Parathyroid adenoma (tissue), 2 donors: ENCODE data around the gene THAP9.

Experiments used
- H2AFZ ChIP-seq: fragments of 300-600 bp; sonication (generic); one replicate; pipeline ENCODE4 v1.7.0; 2017; ENCODE audit warnings: antibody characterized with exemption, mild to moderate bottlenecking
- H3K27ac ChIP-seq: fragments of 300-600 bp; sonication (generic); one replicate; pipeline ENCODE4 v1.7.0; 2017
- H3K27me3 ChIP-seq: fragments of 300-600 bp; sonication (generic); one replicate; pipeline ENCODE4 v1.7.0; 2017; ENCODE audit warnings: low read length; ENCODE audit not compliant: control insufficient read depth, insufficient read depth
- H3K36me3 ChIP-seq: fragments of 300-600 bp; sonication (generic); one replicate; pipeline ENCODE4 v1.7.0; 2017; ENCODE audit warnings: low read length; ENCODE audit not compliant: control insufficient read depth, insufficient read depth
- H3K4me1 ChIP-seq: fragments of 300-600 bp; sonication (generic); one replicate; pipeline ENCODE4 v1.7.0; 2017; ENCODE audit warnings: control low read depth
- H3K4me2 ChIP-seq: fragments of 300-600 bp; sonication (generic); one replicate; pipeline ENCODE4 v1.7.0; 2017; ENCODE audit warnings: low read length
- H3K4me3 ChIP-seq: fragments of 300-600 bp; sonication (generic); one replicate; pipeline ENCODE4 v1.7.0; 2017; ENCODE audit warnings: low read depth, low read length
- H3K79me2 ChIP-seq: fragments of 300-600 bp; sonication (generic); one replicate; pipeline ENCODE4 v1.7.0; 2017; ENCODE audit warnings: control low read depth
- H3K9ac ChIP-seq: fragments of 300-600 bp; sonication (generic); one replicate; pipeline ENCODE4 v1.7.0; 2017; ENCODE audit warnings: mild to moderate bottlenecking
- H3K9me3 ChIP-seq: fragments of 300-600 bp; sonication (generic); one replicate; pipeline ENCODE4 v1.7.0; 2017; ENCODE audit warnings: low read length; ENCODE audit not compliant: control insufficient read depth
- CTCF ChIP-seq: fragments of 300-600 bp; sonication (generic); IDR thresholded peaks from one replicate; pipeline ENCODE4 v1.7.0; 2017; ENCODE audit warnings: antibody characterized with exemption, mild to moderate bottlenecking
- donor health status: primary hyperparathyroidism.

THAP9 gene

GRCh38 chr4:82890901-82891706, 9.4 kb upstream of the THAP9 start, which contains the start of gene SEC31A:
Gene SEC31A (minus strand): TSS chr4:82891153. CDS start chr4:82881936, 9,217 bp downstream.
- peaks cover 10% of the 10 kb centered on the region for H3K79me2 ChIP-seq
- no peak for TF ChIP-seq CTCF

GRCh38 chr4:82891707-82892466, 8.6 kb upstream of the THAP9 start:
- H2AFZ ChIP-seq: peak overlapping the region; percentile 70

More at GRCh38 chr4:82890901-82891706, 9.4 kb upstream of the THAP9 start, which contains the start of gene SEC31A:
- peak within 1 kb of the TSS; percentile 70 for H2AFZ ChIP-seq
- peak within 1 kb of the TSS; percentile 94 for H3K4me3 ChIP-seq
- peak within 1 kb of the TSS; percentile 96 for H3K4me2 ChIP-seq
- H3K27me3 ChIP-seq: no peaks in the 10 kb centered on the region
- peak within 1 kb of the TSS; percentile 67 for H3K9ac ChIP-seq
- no peaks in the 10 kb centered on the region for H3K36me3 ChIP-seq
- peaks cover 4% of the 10 kb centered on the region for H3K4me1 ChIP-seq
- peak within 1 kb of the TSS; percentile 86 for H3K27ac ChIP-seq
- H3K9me3 ChIP-seq: no peaks in the 10 kb centered on the region

GRCh38 chr4:82892467-82892802, 8.1 kb upstream of the THAP9 start:
- H3K36me3 ChIP-seq: no peaks in the 10 kb centered on the region
- H3K9ac ChIP-seq: no peak overlapping the region
- no peak for TF ChIP-seq CTCF
- H2AFZ ChIP-seq: no peak overlapping the region
- peaks cover 10% of the 10 kb centered on the region for H3K79me2 ChIP-seq
- H3K4me2 ChIP-seq: no peak overlapping the region
- no peak overlapping the region for H3K27ac ChIP-seq
- peaks cover 3% of the 10 kb centered on the region for H3K4me1 ChIP-seq
- H3K9me3 ChIP-seq: no peaks in the 10 kb centered on the region
- no peak overlapping the region for H3K4me3 ChIP-seq
- H3K27me3 ChIP-seq: no peaks in the 10 kb centered on the region

More at GRCh38 chr4:82891707-82892466, 8.6 kb upstream of the THAP9 start:
- H3K36me3 ChIP-seq: no peaks in the 10 kb centered on the region
- no peak for TF ChIP-seq CTCF
- peaks cover 3% of the 10 kb centered on the region for H3K4me1 ChIP-seq
- H3K4me2 ChIP-seq: peak overlapping the region; percentile 88
- H3K9me3 ChIP-seq: no peaks in the 10 kb centered on the region
- H3K4me3 ChIP-seq: peak overlapping the region; percentile 94
- no peaks in the 10 kb centered on the region for H3K27me3 ChIP-seq
- peak overlapping the region; percentile 86 for H3K27ac ChIP-seq
- peak overlapping the region; percentile 67 for H3K9ac ChIP-seq
- peaks cover 13% of the 10 kb centered on the region for H3K79me2 ChIP-seq

GRCh38 chr4:82893942-82894341, 6.6 kb upstream of the THAP9 start:
- Histone ChIP-seq H2AFZ (no peak overlapping the region), H3K9ac (no peak overlapping the region), H3K36me3 (no peaks in the 10 kb centered on the region), H3K9me3 (no peaks in the 10 kb centered on the region), H3K4me3 (no peak overlapping the region), H3K27ac (no peak overlapping the region), H3K4me2 (no peak overlapping the region), H3K79me2 (peaks cover 9% of the 10 kb centered on the region), H3K27me3 (no peaks in the 10 kb centered on the region), H3K4me1 (peaks cover 3% of the 10 kb centered on the region)
- TF ChIP-seq CTCF: no peak
